HK-2 (cell line): ENCODE measurements around the gene TRMT10B.
A peak's percentile ranks its signal among the peaks of the same experiment; 100 is the strongest.
"Not testable (repeated sequence)": the region's sequence is repeated elsewhere in the genome, so short reads cannot be mapped to it uniquely, and the experiment has no call there.

ENCODE experiments used
- DNase-seq: peaks from one replicate; pipeline ENCODE4 v3.0.0-alpha.2; 2018; ENCODE audit not compliant: unreplicated experiment

TRMT10B gene

DNA sequence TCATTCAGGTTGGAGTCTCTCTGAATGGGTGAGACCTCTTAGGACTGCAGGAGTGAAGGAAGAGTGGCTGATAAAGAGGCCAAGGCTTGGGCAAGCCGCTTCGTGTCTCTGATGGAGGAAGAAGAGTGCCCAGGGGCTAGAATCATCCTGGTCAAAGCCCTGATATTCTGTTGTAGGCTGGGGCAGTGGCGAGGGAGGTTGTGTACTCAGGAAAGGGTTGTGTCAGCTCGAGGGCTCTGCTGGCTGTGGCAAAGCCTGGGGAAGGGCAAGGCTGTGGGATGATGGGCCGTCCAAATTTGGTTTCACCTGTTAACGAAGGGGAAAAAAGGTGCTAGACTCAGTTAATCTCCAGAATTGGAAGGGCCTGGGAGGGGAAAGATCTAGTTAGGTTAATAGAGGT lies 2.4 kb upstream of the TRMT10B start:
- no peak for DNase-seq

DNA sequence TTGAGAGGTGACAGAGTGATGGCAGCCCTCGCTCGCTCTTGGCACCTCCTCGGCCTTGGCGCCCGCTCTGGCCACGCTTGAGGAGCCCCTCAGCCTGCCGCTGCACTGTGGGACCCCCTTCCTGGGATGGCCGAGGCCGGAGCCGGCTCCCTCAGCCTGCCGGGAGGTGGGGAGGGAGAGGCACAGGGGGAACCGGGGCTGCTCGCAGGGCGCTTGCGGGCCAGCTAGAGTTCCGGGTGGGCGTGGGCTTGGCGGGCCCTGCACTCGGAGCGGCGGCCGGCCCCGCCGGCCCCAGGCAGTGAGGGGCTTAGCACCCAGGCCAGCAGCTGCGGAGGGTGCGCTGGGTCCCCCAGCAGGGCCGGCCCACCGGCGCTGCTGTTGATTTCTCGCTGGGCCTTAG lies 1.9 kb upstream of the TRMT10B start:
- not testable (repeated sequence) for DNase-seq

- DNase-seq = not testable (repeated sequence)
Observed at GRCh38 chr9:37752112-37752511, 1.5 kb upstream of the TRMT10B start.

DNA sequence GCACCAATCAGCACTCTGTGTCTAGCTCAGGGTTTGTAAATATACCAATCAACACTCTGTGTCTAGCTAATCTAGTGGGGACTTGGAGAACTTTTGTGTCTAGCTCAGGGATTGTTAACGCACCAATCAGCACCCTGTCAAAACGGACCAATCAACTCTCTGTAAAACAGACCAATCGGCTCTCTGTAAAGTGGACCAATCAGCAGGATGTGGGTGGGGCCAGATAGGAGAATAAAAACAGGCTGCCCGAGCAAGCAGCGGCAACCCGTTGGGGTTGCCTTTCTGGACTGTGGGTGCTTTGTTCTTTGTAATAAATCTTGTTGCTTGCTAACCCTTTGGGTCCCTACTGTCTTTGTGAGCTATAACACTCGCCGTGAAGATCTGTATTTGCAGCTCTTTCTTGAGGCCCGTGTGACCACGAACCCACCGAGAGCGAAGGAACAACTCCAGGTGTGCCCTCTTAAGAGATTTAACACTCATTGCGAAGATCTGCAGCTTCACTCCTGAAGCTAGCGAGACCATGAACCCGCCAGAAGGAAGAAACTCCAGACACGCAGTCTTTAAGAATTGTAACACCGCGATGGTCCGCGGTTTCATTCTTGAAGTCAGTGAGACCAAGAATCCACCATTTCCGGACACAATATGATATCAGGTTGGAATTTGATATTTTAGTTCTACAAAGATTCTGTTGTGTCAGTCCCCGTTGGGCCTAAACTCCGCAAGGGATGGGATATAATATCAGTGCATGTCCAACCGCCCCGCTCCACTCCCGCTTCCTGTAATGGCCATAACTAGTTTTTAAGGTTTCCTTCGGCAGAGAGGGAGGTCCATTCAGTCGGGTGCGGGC lies 740 bp upstream of the TRMT10B start:
- DNase-seq = no peak

GRCh38 chr9:37758747-37759146 lies 5.1 kb downstream of the TRMT10B start:
- DNase-seq = no peak

DNA sequence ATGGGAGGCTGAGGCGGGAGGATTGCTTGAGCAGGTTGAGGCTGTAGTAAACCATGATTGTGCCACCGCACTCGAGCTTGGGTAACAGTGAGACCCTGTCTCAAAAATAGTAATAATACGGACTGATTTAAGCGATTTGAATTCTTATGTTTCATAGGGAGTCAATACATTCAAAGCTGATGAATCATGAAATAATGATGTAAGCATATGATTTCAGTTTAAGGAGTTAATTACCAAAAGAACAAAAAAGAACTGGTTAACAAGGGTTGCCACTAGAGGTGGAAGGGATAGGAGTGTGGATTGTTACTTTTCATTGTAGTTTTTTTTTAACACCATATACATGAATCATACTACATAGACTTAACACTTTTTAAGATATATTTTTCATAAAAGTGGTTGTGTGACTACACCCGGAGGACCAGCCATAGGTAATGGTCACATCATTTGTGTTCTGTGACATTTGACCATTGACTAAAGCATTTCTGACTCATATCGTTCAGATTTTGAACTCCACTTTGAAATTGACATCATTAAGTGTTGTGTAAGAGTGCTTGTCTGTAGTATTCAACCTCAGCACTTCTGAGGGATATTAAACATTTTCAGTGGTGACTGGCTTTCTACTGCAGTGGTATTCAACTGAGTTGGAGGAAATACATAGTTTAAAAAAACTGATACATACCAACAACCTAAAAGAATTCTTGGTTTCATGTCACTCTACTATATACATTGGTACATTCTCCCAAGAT lies 7.0 kb downstream of the TRMT10B start:
- DNase-seq = no peak

GRCh38 chr9:37761511-37761910 lies 7.9 kb downstream of the TRMT10B start:
- no peak for DNase-seq

DNA sequence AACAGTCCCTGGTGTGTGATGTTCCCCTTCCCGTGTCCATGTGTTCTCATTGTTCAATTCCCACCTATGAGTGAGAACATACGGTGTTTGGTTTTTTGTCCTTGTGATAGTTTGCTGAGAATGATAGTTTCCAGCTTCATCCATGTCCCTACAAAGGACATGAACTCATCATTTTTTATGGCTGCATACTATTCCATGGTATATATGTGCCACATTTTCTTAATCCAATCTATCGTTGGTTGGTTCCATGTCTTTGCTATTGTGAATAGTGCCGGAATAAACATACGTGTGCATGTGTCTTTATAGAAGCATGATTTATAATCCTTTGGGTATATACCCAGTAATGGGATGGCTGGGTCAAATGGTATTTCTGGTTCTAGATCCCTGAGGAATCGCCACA lies 11.7 kb downstream of the TRMT10B start:
- DNase-seq = not testable (repeated sequence)

DNA sequence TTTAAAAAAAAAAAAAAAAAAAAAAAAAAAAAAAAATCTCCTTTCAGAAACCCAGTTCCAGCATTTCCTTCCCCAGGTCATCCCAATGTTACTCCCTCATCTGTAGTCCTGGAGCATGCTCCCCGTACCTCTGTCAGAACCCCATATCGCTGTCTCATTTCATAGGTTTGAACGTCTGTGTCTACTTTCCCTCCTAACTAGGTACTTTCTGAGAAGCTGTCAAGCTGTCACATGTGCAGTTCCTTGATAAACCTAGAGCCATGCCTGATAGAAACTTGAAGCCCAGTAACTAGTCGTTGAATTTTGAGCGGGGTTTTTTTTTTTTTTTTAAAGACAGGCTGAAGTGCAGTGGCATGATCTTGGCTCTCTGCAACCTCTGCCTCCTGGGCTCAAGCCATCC lies 15.7 kb downstream of the TRMT10B start:
- DNase-seq = no peak

- DNase-seq = no peak
Observed at GRCh38 chr9:37769995-37770394, 16.4 kb downstream of the TRMT10B start.

DNA sequence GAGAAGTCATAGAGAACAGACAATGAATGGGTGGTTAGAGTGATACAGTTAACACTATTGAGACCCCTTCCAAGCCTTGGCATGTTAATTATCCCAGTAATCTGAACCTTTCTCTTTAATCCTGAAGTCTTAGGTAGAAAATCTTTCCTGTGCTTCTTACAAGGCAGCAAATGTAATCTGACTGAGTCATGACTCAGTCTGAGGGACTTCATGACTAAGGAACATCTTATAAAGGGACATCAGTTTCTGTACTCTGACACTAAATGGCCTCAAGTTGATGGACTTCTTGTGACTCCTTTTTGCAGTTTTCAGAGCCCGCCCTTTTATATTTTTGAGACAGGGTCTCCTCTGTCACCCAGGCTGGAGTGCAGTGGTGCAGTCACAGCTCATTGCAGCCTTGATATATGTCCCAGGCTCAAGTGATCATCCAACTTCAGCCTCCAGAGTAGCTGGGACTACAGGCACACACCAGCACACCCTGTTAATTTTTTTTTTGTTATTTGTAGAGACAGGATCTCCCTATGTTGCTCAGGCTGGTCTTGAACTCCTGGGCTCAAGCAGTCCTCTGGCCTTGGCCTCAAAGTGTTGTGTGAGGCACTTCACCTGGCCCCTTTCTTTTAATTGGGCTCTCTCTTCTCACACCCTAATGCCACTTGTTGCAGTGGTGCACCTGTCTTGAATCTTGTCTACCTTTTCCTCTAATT lies 21.8 kb downstream of the TRMT10B start:
- DNase-seq = no peak

- DNase-seq = no peak
Observed at GRCh38 chr9:37776328-37776727, 22.7 kb downstream of the TRMT10B start.

- DNase-seq = no peak
Observed at GRCh38 chr9:37778534-37778933, 24.9 kb downstream of the TRMT10B start.

DNA sequence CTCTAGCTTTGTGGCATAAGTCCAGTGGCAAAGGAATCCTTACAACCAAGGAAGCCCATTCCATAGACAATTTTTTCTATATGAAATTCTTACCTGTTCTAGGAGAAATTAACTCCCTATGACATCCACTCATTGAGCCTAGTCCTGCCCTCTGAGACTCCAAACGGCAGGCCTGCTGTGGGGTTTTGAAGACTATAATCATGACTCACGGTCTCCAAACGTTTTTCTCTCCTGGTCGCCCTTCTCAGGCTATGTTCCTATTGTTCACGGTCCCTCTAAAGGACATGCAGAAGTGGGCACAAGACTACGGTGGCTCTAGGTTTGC lies 30.6 kb downstream of the TRMT10B start:
- DNase-seq = no peak

DNA sequence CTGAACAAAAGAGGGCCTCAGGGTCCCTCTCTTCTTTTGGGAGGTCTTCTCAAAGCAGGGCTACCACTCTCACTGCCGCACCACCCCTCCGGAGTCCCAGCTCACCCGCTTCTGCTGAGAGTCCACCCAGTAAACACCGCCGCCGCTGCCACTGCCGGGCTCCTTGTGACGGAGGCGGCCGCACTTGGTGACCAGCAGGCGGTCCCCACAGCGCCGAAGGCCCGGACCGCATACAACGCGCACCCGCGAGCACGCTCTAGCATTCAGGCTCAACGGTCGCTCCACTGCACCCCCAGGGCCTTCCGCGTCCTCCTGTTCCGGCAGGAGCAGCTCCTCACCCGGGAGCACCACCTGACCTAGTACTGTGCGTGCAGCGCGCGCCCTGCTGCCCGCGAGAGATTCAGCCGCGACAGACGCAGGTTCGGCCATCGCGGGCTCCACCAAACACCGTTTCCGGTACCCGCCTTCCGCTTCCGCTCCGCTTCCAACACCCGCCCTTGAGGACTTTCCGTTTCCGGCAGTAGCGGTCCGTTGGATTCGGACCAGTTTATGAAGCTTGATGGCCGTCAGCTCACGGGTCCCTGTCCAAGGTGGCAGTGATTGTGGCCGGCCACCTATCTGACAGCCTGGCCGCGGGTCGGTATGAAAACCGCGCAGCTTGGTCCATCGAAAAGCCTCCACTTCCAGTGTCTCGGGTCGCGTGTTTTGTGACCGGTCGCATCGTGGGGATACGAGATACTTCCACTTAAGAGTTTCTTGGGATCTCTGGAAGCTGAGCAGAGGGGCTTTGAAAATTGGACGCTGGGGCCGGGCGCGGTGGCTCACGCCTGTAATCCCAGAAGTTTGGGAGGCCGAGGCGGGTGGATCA lies 31.2 kb downstream of the TRMT10B start, which contains the start of gene EXOSC3:
Gene EXOSC3, minus strand, starts transcription at position 449 of the 868 bp plus-strand sequence. Its CDS starts 20 bp downstream, at position 429.
- DNase-seq = peak; percentile 85

GRCh38 chr9:37787059-37787458 lies 33.5 kb downstream of the TRMT10B start:
- DNase-seq = no peak

- no peak for DNase-seq
Observed at GRCh38 chr9:37788332-37788731, 34.7 kb downstream of the TRMT10B start.

DNA sequence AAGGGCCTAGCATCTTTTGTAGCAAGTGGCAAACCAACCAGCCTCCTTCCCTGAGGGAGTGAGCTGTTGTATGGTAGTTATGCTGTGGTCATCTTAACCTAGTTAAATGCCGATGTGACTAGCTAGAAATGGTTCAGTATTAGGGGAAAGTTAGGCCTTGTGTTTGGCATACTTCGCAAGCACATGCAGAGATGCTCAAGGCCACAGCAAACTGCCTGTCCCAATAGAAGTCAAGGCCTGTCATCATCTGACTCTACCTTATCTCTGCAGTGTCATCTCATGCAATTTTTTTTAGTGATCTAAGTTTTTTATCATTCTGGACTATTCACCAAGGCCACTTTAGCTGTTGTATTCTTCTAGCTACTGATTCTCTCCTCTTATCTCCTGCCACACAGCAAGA lies 36.5 kb downstream of the TRMT10B start:
- no peak for DNase-seq

- DNase-seq = no peak
Observed at GRCh38 chr9:37792122-37792521, 38.5 kb downstream of the TRMT10B start.

DNA sequence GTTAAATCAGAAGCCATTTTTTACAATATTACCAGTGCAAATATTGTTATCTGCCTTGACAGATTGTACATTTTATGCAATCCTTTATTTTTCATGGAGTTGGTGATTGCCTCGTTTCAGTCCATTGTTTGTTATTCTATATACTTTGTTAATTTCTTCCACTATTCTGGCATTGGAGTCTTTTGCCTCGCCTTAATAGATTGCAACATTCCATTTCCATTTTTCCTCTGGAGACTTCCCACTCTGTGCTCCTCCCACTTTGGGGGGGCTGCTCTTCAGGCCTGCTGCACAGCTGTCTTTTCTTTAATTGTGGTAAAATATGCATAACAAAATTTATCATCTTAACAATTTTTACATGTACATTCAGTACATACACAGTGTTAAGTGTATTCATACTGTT lies 42.6 kb downstream of the TRMT10B start:
- DNase-seq = no peak

DNA sequence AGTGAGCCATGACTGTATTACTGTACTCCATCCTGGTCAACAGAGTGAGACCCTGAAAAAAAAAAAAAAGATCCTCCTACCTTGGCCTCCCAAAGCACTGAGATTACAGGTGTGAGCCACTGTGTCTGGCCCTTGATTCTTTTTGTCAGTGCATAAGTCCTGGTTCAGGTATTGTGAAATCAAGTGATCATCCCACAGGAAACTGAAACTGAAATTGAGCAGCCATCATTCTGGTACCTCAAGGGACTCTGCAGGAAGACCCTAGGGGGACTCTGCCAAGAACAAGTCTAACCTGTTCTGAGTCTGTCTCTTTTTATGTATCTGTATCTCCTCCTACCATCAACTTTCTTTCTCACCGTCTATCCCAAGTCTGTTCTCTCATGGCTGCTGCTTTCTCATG lies 45.1 kb downstream of the TRMT10B start:
- no peak for DNase-seq
